Heart left ventricle (tissue), 16 donors: ENCODE measurements around the gene IL33. TPM values are rescaled to one million over a fixed set of nuclear protein-coding genes. Genes with fewer than 3 reads are reported as not detected.

Experiments used
- ATAC-seq, 4 donors: fragments of 200-7000 bp; cut with Tn5 transposase; one replicate each; pipeline ENCODE4 v1.9.1; 2020 to 2022; ENCODE audit warnings: moderate library complexity in 4 of 4, mild to moderate bottlenecking in 3 of 4, moderate number of reproducible peaks in 1 of 4
- DNase-seq, 5 donors: peaks; one replicate each; pipeline ENCODE4 v3.0.0-alpha.2; 2020
- H3K27ac ChIP-seq, 12 donors: fragments of 200-600 bp; sonication (generic) in 4 of 12; one replicate each; pipeline versions ENCODE4 v1.5.0 to v1.8.0; 2016 to 2022; ENCODE audit warnings: mild to moderate bottlenecking in 2 of 12
- H3K27me3 ChIP-seq, 9 donors: fragments of 200-600 bp; sonication (generic) in 2 of 9; one replicate each; pipeline versions ENCODE4 v1.5.1 to v1.8.0; 2016 to 2022; ENCODE audit warnings: mild to moderate bottlenecking in 3 of 9
- H3K36me3 ChIP-seq, 9 donors: fragments of 200-600 bp; sonication (generic) in 2 of 9; one replicate each; pipeline versions ENCODE4 v1.5.0 to v1.8.0; 2018 to 2022; ENCODE audit warnings: mild to moderate bottlenecking in 2 of 9
- H3K4me1 ChIP-seq, 12 donors: fragments of 200-600 bp; sonication (generic) in 4 of 12; one replicate each; pipeline versions ENCODE4 v1.5.0 to v1.8.0; 2016 to 2022; ENCODE audit warnings: mild to moderate bottlenecking in 3 of 12
- H3K4me3 ChIP-seq, 12 donors: fragments of 200-600 bp; sonication (generic) in 4 of 12; one replicate each; pipeline versions ENCODE4 v1.5.0 to v1.8.0; 2017 to 2022; ENCODE audit warnings: mild to moderate bottlenecking in 9 of 12, moderate library complexity in 4 of 12
- H3K9me3 ChIP-seq, 12 donors: fragments of 200-600 bp; sonication (generic) in 4 of 12; one replicate each; pipeline versions ENCODE4 v1.5.0 to v1.8.0; 2016 to 2022; ENCODE audit warnings: mild to moderate bottlenecking in 1 of 12
- POLR2A ChIP-seq, 2 donors: fragments of 450-650 bp; IDR thresholded peaks; one replicate each; pipeline ENCODE4 v1.6.1; 2017; ENCODE audit warnings: antibody characterized with exemption in 2 of 2, mild to moderate bottlenecking in 2 of 2, moderate library complexity in 2 of 2
- WGBS, 4 donors: extraction: QIAGEN DNeasy Blood & Tissue Kit in 2 of 4; methylation state at CpG; one replicate each; pipeline versions ENCODE4 v1.1.5 to v1.1.7; 2013 to 2018; 5-methylcytosine and 5-hydroxymethylcytosine counted together
- intact Hi-C, 10 donors: fragments of 100-400 bp; cut with DNase I; formaldehyde crosslinking; loops; one replicate each; pipeline versions ENCODE4 v1.11.1 to v1.14.2; 2022
- polyA plus RNA-seq, 2 donors: library from polyadenylated mRNA; stranded (reverse); fragments of 200-250 nt; gene quantifications; one replicate each; pipeline ENCODE4 v1.2.3, GENCODE V29; 2013
- total RNA-seq, 9 donors: library from RNA; depleted of rRNA in 2 of 9; stranded (reverse); fragments of >200 nt in 2 of 9; fragmentation: NEBNext Ultra II Directional in 3 of 9; extraction: Animal tissue kit (Norgen Biotek cat#: 25700) in 3 of 9; gene quantifications; one replicate each; pipeline versions ENCODE4 v1.1.0 to v1.2.4, GENCODE V29; 2016 to 2023
- TF ChIP-seq, protein P1 (sequence below), 12 donors: fragments of 200-600 bp; sonication (generic) in 4 of 12; IDR thresholded peaks; one replicate each; pipeline versions ENCODE4 v1.5.0 to v1.8.0; 2018 to 2022; ENCODE audit warnings: antibody characterized with exemption in 12 of 12, mild to moderate bottlenecking in 5 of 12
- donor health status: ischemic (EF 13 %, LVEDD 7.1; RV severe dilation, severe dysfunction).
- donor health status: healthy with polysubstance abuse.
- donor health status: DM: no; HTN: yes; CAD: no.
- donor health status: DM: no; HTN: no; CAD: no.
- donor health status: ischemic (EF 25% LVEDD 6.9; RV normal size, moderate dysfunction).
- donor health status: ischemic (EF 25% LVEDD 5.7; RV mildly dilated, moderate dysfunction).
- donor health status: healthy.
- donor health status: DM: yes; HTN: yes; CAD: no.
- donor health status: ischemic (EF 35%, LVEDD 5.7; RV mildly dilated, moderate dysfunction).
- donor health status: nonischemic (EF 11% LVEDD 7.7; RV severe dilation, severe dysfunction).
- donor health status: DM: yes; HTN: yes; CAD: no.
- donor health status: PGD.
- donor health status: ischemic (EF 29% LVEDD 5.4; RV normal size, mild dysfunction).
- donor health status: nonischemic (EF 23%, LVEDD 6.1; RV moderate dilation, normal function).

IL33 gene
- total and polyA plus RNA-seq, 11 donors: 6.6 to 36.5 (median 12.7) TPM

DNA sequence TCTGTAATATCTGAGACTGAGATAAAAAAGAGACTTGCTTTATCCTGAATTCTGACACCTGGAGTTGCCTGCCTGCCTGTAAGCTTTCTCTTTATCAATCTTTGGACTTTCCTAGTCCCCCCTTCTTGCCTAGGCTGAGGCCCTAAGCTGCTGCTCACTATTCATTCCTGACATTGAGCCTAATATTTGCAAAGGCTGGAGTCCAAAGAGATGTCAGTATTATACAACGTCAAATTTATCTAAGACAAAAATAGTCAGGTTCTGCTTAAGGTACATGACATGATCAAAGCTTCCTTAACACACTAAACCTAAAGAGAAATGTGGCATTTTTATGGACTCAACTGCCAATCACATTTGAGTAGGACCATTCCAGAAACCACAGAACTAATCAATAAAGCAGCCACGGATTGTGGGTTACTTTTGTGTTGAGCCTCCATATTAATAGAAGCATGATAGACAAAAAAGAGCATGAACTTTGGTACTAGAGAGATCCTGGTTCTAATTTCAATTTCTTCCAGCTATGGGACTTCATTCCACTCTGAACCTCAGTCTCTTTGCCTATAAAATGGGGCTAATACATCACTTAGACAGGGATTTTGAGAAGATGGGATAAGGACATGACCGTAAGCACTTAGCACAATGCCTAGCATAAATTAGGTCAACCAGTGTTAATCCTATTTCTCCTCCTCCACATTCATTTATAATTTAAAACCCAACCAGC is 56.1 kb downstream of the IL33 start:
- Histone ChIP-seq H3K36me3 (peaks cover 0 to 3% (median 0%) of the 10 kb centered on the region in 9 donors), H3K27me3 (no peaks in the 10 kb centered on the region), H3K9me3 (no peaks in the 10 kb centered on the region), H3K4me1 (peaks cover 0 to 11% (median 0%) of the 10 kb centered on the region in 12 donors), H3K27ac (peak overlapping the region; percentile 11 to 79 (median 52)), H3K4me3 (no peak overlapping the region)
- 67 to 76% (median 69%) methylated on average over 3 of the region's 3 CpGs for WGBS, 4 donors
- DNase-seq (no peak), ATAC-seq (peak in 1 of 4 donors; percentile 21)
- TF ChIP-seq, protein P1, sequence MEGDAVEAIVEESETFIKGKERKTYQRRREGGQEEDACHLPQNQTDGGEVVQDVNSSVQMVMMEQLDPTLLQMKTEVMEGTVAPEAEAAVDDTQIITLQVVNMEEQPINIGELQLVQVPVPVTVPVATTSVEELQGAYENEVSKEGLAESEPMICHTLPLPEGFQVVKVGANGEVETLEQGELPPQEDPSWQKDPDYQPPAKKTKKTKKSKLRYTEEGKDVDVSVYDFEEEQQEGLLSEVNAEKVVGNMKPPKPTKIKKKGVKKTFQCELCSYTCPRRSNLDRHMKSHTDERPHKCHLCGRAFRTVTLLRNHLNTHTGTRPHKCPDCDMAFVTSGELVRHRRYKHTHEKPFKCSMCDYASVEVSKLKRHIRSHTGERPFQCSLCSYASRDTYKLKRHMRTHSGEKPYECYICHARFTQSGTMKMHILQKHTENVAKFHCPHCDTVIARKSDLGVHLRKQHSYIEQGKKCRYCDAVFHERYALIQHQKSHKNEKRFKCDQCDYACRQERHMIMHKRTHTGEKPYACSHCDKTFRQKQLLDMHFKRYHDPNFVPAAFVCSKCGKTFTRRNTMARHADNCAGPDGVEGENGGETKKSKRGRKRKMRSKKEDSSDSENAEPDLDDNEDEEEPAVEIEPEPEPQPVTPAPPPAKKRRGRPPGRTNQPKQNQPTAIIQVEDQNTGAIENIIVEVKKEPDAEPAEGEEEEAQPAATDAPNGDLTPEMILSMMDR (IDR thresholded peaks at IDR 0.05): no peak
- no peak for TF ChIP-seq POLR2A (IDR thresholded peaks at IDR 0.05)
- intact Hi-C loops: loop anchor here in 1 of 10 donors (5.0 kb wide), 1 partner anchor 54 kb away; the partner anchor contains the start of gene IL33

DNA sequence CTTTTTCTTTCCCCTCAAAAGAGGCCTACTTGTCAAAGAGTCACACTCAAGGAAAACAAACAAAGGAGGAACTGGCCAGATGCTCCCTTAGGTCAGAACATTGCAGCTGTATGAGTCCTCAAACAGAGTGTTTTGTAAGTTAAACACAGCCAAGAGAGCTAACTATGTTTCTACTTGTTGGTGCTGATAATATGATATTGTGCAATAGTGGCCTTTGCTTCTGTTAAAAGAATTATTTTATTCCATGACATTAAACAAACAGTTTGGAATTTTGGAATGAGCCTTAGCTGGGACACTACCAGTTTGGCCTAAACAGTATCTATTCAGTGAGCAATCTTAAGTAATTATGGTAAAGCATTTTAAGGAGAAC is 56.6 kb downstream of the IL33 start:
- Histone ChIP-seq H3K9me3 (no peaks in the 10 kb centered on the region), H3K36me3 (no peaks in the 10 kb centered on the region), H3K27me3 (no peaks in the 10 kb centered on the region), H3K27ac (peak overlapping the region in 9 of 12 donors; percentile 11 to 79 (median 63)), H3K4me3 (no peak overlapping the region), H3K4me1 (peaks cover 0 to 11% (median 0%) of the 10 kb centered on the region in 12 donors)
- TF ChIP-seq, protein P1 (IDR thresholded peaks at IDR 0.05): no peak
- no peak for TF ChIP-seq POLR2A (IDR thresholded peaks at IDR 0.05)
- DNase-seq: peak in 2 of 5 donors; percentile 10 to 23
- peak; percentile 83 to 98 (median 96) for ATAC-seq
- intact Hi-C loops: loop anchor here in 1 of 10 donors (5.0 kb wide), 1 partner anchor 55 kb away; the partner anchor contains the start of gene IL33

DNA sequence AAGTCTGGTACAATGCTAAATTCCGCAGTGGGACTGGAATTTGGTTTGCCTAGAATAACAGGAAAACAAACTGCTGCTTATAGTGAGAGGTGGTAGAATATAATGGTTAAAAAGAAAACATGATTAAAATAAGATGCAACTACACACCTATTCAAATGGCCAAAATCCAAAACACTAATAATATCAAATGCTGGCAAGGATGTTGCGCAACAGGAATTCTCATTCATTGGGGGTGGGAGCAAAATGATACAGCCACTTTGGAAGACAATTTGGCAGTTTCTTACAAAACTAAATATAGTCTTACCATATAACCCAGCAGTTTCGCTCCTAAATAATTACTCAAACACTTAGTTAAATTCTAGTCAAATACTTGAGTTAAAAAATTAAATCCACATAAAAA is 61.8 kb downstream of the IL33 start:
- Histone ChIP-seq H3K9me3 (no peaks in the 10 kb centered on the region), H3K36me3 (no peaks in the 10 kb centered on the region), H3K27me3 (no peaks in the 10 kb centered on the region), H3K4me3 (no peak overlapping the region), H3K4me1 (peaks cover 0 to 7% (median 0%) of the 10 kb centered on the region in 12 donors), H3K27ac (no peak overlapping the region)
- 63 to 80% (median 71%) methylated on average over 3 of the region's 3 CpGs for WGBS, 4 donors
- no peak for DNase-seq
- intact Hi-C loops: no loop called here
- no peak for TF ChIP-seq POLR2A (IDR thresholded peaks at IDR 0.05)
- TF ChIP-seq, protein P1 (IDR thresholded peaks at IDR 0.05): no peak
- no peak for ATAC-seq

DNA sequence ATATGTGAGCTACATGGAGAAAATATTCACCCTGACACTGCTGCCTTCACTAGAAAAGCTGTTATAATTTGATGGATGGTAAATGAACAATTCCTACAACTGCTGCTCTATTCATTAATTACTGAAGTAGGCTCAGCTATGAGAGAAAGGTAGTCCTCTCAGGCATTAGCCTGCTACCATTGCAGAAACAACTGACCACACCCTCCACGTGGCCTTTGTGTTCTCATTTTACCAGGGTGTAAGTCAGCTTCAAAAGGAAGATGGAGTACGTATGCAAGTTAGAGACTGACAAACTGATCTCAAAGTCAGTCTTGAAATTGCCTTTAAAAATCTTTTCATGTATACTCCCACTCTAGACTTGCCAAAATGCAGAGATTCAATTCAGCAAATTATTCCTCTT is 86.3 kb downstream of the IL33 start:
- 19 to 47% (median 33%) methylated on average over 2 of the region's 2 CpGs for WGBS, 4 donors
- Histone ChIP-seq H3K27me3 (no peaks in the 10 kb centered on the region), H3K27ac (no peak overlapping the region), H3K36me3 (no peaks in the 10 kb centered on the region), H3K4me1 (no peaks in the 10 kb centered on the region), H3K4me3 (no peak overlapping the region), H3K9me3 (peaks cover 0 to 4% (median 0%) of the 10 kb centered on the region in 12 donors)
- intact Hi-C loops: loop anchor here in 4 of 10 donors (10.0 kb wide), 1 partner anchor 417 kb away; no protein-coding TSS in a partner anchor
- TF ChIP-seq, protein P1 (IDR thresholded peaks at IDR 0.05): no peak
- TF ChIP-seq POLR2A (IDR thresholded peaks at IDR 0.05): no peak
- DNase-seq: no peak
- no peak for ATAC-seq
